ENCODE results near the gene TMOD3.

DNA sequence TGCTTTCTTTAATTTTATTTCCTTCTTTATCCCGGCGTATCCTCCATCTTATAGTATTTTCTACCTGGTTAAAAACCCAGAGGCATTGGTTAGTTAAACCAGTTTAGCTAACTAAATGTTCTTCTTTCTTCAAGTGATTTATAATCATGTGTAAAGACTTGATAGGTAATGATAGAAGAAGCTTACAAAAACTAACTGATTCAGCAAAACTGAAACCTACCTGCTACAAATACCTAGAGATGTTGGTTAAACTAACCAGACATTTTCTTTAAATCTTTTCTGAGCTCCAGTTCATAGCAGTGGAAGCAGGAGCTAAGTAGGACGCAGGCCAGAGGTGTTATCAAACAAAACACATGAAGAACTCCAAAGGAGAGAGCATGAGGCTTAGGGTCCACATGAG lies 97.4 kb downstream of the TMOD3 start:
- TF ChIP-seq, protein P1, sequence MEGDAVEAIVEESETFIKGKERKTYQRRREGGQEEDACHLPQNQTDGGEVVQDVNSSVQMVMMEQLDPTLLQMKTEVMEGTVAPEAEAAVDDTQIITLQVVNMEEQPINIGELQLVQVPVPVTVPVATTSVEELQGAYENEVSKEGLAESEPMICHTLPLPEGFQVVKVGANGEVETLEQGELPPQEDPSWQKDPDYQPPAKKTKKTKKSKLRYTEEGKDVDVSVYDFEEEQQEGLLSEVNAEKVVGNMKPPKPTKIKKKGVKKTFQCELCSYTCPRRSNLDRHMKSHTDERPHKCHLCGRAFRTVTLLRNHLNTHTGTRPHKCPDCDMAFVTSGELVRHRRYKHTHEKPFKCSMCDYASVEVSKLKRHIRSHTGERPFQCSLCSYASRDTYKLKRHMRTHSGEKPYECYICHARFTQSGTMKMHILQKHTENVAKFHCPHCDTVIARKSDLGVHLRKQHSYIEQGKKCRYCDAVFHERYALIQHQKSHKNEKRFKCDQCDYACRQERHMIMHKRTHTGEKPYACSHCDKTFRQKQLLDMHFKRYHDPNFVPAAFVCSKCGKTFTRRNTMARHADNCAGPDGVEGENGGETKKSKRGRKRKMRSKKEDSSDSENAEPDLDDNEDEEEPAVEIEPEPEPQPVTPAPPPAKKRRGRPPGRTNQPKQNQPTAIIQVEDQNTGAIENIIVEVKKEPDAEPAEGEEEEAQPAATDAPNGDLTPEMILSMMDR (IDR thresholded peaks at IDR 0.05; ENCODE audit: poor library complexity) = no peak
- no peak for TF ChIP-seq EZH2 (IDR thresholded peaks at IDR 0.05; ENCODE audit: borderline replicate concordance)
- no peak for TF ChIP-seq EZH2phosphoT487 (IDR thresholded peaks at IDR 0.05; ENCODE audit: low read depth, severe bottlenecking, unreplicated experiment)
